ENCODE measurements around the gene GNPTG.

DNA sequence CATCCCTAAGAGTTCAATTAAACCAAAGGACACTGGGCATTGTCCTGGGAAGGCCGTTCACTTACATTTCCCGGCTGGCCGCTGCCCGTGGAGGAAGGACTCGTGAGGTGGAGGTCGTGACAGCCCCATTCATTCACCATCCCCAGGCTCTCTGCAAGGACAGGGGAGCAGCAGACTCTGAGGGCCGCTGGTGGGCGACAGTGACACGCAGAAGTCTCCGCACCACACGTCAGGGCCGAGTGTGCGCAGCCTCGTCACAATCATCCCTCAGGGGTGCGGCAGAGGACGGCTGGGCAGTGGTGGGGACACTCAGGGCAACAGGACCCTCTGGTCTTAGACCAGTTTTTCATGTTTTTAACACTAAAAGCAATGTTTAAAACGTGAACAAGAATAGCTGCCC lies 41.1 kb downstream of the GNPTG start:
- no peak for TF ChIP-seq MAX (IDR thresholded peaks at IDR 0.05)
- no peak for TF ChIP-seq TAF1 (IDR thresholded peaks at IDR 0.05; ENCODE audit: low read depth, low read length)
- no peak for TF ChIP-seq PHF8 (conservative IDR thresholded peaks at IDR 0.05; ENCODE audit: low read depth, low read length)
- TF ChIP-seq RNF2 (IDR thresholded peaks at IDR 0.05; ENCODE audit: borderline replicate concordance, low read depth, low read length, missing control alignments, poor library complexity, severe bottlenecking): no peak
- TF ChIP-seq HDAC6 (IDR thresholded peaks at IDR 0.05; ENCODE audit: low read depth, low read length): no peak
- no peak for TF ChIP-seq EZH2 (IDR thresholded peaks at IDR 0.05; ENCODE audit: low read depth, low read length, severe bottlenecking)
- no peak for TF ChIP-seq HDAC2 (IDR thresholded peaks at IDR 0.05; ENCODE audit: borderline replicate concordance in 1 of 2, low read depth in 2 of 2, low read length in 2 of 2)
- no peak for TF ChIP-seq CHD2 (IDR thresholded peaks at IDR 0.05; ENCODE audit: low read length)
- TF ChIP-seq POLR2A (IDR thresholded peaks at IDR 0.05; ENCODE audit: control extremely low read depth in 1 of 2, low read depth in 2 of 2, low read length in 2 of 2): no peak
- TF ChIP-seq CREB1 (IDR thresholded peaks at IDR 0.05): no peak
- no peak for TF ChIP-seq POU5F1 (IDR thresholded peaks at IDR 0.05; ENCODE audit: low read depth, low read length)
- TF ChIP-seq, protein P1, sequence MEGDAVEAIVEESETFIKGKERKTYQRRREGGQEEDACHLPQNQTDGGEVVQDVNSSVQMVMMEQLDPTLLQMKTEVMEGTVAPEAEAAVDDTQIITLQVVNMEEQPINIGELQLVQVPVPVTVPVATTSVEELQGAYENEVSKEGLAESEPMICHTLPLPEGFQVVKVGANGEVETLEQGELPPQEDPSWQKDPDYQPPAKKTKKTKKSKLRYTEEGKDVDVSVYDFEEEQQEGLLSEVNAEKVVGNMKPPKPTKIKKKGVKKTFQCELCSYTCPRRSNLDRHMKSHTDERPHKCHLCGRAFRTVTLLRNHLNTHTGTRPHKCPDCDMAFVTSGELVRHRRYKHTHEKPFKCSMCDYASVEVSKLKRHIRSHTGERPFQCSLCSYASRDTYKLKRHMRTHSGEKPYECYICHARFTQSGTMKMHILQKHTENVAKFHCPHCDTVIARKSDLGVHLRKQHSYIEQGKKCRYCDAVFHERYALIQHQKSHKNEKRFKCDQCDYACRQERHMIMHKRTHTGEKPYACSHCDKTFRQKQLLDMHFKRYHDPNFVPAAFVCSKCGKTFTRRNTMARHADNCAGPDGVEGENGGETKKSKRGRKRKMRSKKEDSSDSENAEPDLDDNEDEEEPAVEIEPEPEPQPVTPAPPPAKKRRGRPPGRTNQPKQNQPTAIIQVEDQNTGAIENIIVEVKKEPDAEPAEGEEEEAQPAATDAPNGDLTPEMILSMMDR (IDR thresholded peaks at IDR 0.05; ENCODE audit: control extremely low read depth in 1 of 3, insufficient read depth in 1 of 3, low read depth in 1 of 3, low read length in 3 of 3): no peak
- TF ChIP-seq SRF (IDR thresholded peaks at IDR 0.05; ENCODE audit: low read depth, low read length): no peak
